Ectodermal cell (in vitro differentiated cells): ENCODE measurements around the gene RPS6KC1.
"Not testable (repeated sequence)": the region's sequence is repeated elsewhere in the genome, so short reads cannot be mapped to it uniquely, and the experiment has no call there.

Experiments used
- H3K27ac ChIP-seq: 2 replicates; pipeline ENCODE4 v1.7.0; 2013; ENCODE audit warnings: mild to moderate bottlenecking, low read depth, low read length; ENCODE audit not compliant: insufficient read depth, poor library complexity, severe bottlenecking
- H3K27me3 ChIP-seq: 2 replicates; pipeline ENCODE4 v1.7.0; 2013; ENCODE audit warnings: mild to moderate bottlenecking, low read length; ENCODE audit not compliant: insufficient read depth, control insufficient read depth, poor library complexity, severe bottlenecking
- H3K36me3 ChIP-seq: one replicate; pipeline ENCODE4 v1.7.0; 2013; ENCODE audit warnings: low read length; ENCODE audit not compliant: control insufficient read depth, insufficient read depth
- H3K4me1 ChIP-seq: one replicate; pipeline ENCODE4 v1.7.0; 2013; ENCODE audit warnings: low read length; ENCODE audit not compliant: control insufficient read depth, insufficient read depth
- H3K4me3 ChIP-seq: 2 replicates; pipeline ENCODE4 v1.7.0; 2013; ENCODE audit warnings: low read depth, low read length, control low read depth; ENCODE audit not compliant: insufficient read depth
- H3K9me3 ChIP-seq: 2 replicates; pipeline ENCODE4 v1.7.0; 2013; ENCODE audit warnings: mild to moderate bottlenecking, low read length, moderate library complexity; ENCODE audit not compliant: control insufficient read depth
- WGBS, 2 experiments: methylation state at CpG; one replicate each; pipeline ENCODE4 v1.1.7; 2013; ENCODE audit warnings: missing lambda C conversion rate in 2 of 2; 5-methylcytosine and 5-hydroxymethylcytosine counted together

The RPS6KC1 gene

GRCh38 chr1:213291526-213291925 is 240.5 kb downstream of the RPS6KC1 start:
- H3K36me3 ChIP-seq: no peaks in the 10 kb centered on the region

GRCh38 chr1:213292614-213293013 is 241.6 kb downstream of the RPS6KC1 start:
- 57 to 67% methylated on average over 1 of the region's 2 CpGs for WGBS, 2 experiments

More at GRCh38 chr1:213291526-213291925, 240.5 kb downstream of the RPS6KC1 start:
- H3K9me3 ChIP-seq: no peaks in the 10 kb centered on the region
- H3K4me1 ChIP-seq: no peaks in the 10 kb centered on the region
- 90 to 94% methylated on average over 2 to 3 of the region's 4 CpGs for whole genome bisulfite sequencing, 2 experiments
- no peak overlapping the region for H3K27ac ChIP-seq
- no peaks in the 10 kb centered on the region for H3K27me3 ChIP-seq
- H3K4me3 ChIP-seq: no peak overlapping the region

GRCh38 chr1:213295860-213296259 is 244.8 kb downstream of the RPS6KC1 start:
- Histone ChIP-seq H3K4me3 (no peak overlapping the region), H3K4me1 (peaks cover 5% of the 10 kb centered on the region), H3K36me3 (no peaks in the 10 kb centered on the region), H3K27ac (no peak overlapping the region), H3K9me3 (no peaks in the 10 kb centered on the region), H3K27me3 (no peaks in the 10 kb centered on the region)
- WGBS, 2 experiments: 96 to 98% methylated on average over 1 of the region's 1 CpG

More at GRCh38 chr1:213292614-213293013, 241.6 kb downstream of the RPS6KC1 start:
- Histone ChIP-seq H3K4me3 (no peak overlapping the region), H3K4me1 (no peaks in the 10 kb centered on the region), H3K36me3 (no peaks in the 10 kb centered on the region), H3K27me3 (no peaks in the 10 kb centered on the region), H3K27ac (no peak overlapping the region), H3K9me3 (no peaks in the 10 kb centered on the region)

DNA sequence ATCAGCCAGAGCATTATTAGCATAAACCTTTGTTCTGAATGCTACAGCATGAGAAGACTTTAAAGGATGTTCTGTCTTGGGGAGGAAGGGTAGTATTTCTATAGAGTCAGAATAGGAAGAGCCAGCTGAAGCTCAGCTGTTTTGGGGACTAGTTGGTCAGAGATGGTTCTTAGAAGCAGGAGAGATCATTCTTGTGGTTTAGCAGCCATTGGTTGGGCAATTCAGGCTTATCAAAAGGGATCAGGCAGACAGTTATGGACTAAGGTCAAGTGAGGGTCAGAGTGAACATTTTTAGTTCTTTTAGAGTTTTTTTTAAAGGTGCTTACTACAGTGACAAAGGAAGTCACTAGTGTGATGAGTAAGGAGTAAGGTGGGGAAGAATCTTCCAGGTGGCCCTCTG is 245.5 kb downstream of the RPS6KC1 start:
- Histone ChIP-seq H3K27me3 (no peaks in the 10 kb centered on the region), H3K4me1 (peaks cover 5% of the 10 kb centered on the region), H3K27ac (no peak overlapping the region), H3K4me3 (no peak overlapping the region), H3K36me3 (no peaks in the 10 kb centered on the region), H3K9me3 (no peaks in the 10 kb centered on the region)

DNA sequence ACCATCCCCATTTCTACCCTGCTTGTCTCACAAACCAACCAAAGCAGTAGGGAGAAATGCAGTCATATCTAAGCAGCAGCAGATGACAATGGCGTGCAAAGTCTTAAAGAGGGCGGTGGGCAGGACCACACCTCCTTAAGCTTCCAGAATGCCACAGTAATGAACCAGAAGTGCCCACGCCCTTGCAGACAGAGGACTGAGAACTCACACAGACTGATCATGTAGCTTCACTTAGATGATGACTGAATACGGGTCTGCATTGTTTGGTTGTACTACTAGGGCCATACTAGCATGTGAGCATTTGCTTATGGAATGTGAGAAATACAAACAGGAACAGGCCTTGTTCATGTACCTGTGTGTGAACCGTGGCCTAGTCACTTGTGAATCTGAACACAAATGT is 246.0 kb downstream of the RPS6KC1 start:
- H3K4me1 ChIP-seq: peaks cover 5% of the 10 kb centered on the region
- no peaks in the 10 kb centered on the region for H3K9me3 ChIP-seq
- no peaks in the 10 kb centered on the region for H3K36me3 ChIP-seq
- no peak overlapping the region for H3K27ac ChIP-seq
- no peaks in the 10 kb centered on the region for H3K27me3 ChIP-seq
- H3K4me3 ChIP-seq: no peak overlapping the region
- 95 to 97% methylated on average over 5 of the region's 5 CpGs for WGBS, 2 experiments

DNA sequence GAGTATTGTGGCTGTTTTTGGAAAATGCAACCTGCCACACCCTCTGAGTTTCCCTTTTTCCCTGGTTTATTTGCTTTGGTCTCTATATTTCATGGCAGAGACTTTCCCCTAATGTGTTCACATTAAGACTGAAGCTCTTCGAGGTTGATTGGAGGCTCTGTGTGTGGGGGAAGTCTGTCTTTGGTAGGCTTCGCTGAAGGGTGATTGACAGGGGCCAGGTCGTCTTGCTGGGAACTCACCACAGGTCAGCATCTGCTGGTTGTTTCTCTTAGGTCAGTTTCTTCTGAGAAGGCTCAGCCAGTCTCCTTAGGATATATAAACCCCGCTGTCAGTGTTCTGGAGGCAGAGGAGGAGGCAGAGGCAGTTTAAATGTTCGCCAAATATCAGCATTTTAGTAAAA is 249.4 kb downstream of the RPS6KC1 start:
- no peaks in the 10 kb centered on the region for H3K9me3 ChIP-seq
- H3K4me1 ChIP-seq: peaks cover 5% of the 10 kb centered on the region
- 53 to 60% methylated on average over 5 of the region's 5 CpGs for WGBS, 2 experiments
- H3K27ac ChIP-seq: no peak overlapping the region
- no peaks in the 10 kb centered on the region for H3K36me3 ChIP-seq
- no peak overlapping the region for H3K4me3 ChIP-seq
- H3K27me3 ChIP-seq: no peaks in the 10 kb centered on the region

GRCh38 chr1:213301524-213301923 is 250.5 kb downstream of the RPS6KC1 start:
- H3K4me3 ChIP-seq, H3K4me1 ChIP-seq: not testable (repeated sequence)
- 92 to 93% methylated on average over 3 of the region's 3 CpGs for WGBS, 2 experiments

DNA sequence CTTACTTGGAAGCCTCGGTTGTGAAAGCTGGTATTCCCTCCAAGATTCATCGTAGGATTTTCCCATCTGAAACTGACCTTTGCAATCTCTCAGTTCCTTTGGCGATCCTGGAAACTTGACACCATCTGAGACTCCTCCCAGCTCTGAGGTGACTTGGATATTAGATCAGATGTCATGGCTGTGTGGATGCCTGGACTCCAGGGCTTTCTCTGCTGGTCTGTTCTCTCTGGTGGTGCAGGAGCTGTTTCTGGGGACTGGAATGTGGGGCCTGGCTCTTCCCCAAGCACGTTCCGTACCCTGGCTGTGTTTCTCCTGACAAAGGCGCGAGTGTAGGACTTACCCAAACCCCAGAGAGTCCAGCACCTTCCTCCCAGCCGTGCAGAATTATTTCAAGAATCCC is 252.2 kb downstream of the RPS6KC1 start:
- Histone ChIP-seq H3K4me3 (no peak overlapping the region), H3K36me3 (no peaks in the 10 kb centered on the region), H3K27ac (no peak overlapping the region), H3K9me3 (no peaks in the 10 kb centered on the region), H3K4me1 (peaks cover 5% of the 10 kb centered on the region), H3K27me3 (no peaks in the 10 kb centered on the region)
- 73 to 80% methylated on average over 8 of the region's 8 CpGs for WGBS, 2 experiments

More at GRCh38 chr1:213301524-213301923, 250.5 kb downstream of the RPS6KC1 start:
- not testable (repeated sequence) for H3K27ac ChIP-seq, H3K36me3 ChIP-seq, H3K27me3 ChIP-seq, H3K9me3 ChIP-seq

DNA sequence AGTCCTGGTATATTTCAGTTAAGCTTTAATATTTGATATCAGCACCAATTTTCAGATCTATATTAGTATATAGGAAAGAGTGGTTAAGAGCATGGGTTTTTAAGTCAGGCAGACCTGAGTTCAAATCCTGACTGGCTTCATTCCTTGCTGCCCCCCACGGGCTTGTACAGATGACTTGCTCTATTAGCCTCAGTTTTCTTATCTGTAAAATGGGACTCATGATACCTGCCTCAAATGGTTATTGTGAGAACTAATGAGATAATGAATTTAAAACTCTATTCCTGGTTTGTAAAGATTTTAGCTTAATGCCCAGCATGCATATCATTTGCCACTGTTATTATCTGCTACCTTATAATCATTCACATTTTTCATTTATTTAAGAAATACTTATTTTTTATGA is 264.5 kb downstream of the RPS6KC1 start:
- Histone ChIP-seq H3K36me3 (no peaks in the 10 kb centered on the region), H3K9me3 (no peaks in the 10 kb centered on the region), H3K4me1 (no peaks in the 10 kb centered on the region), H3K27me3 (no peaks in the 10 kb centered on the region), H3K27ac (no peak overlapping the region), H3K4me3 (no peak overlapping the region)
- WGBS, 2 experiments: 96 to 100% methylated on average over 1 of the region's 1 CpG

DNA sequence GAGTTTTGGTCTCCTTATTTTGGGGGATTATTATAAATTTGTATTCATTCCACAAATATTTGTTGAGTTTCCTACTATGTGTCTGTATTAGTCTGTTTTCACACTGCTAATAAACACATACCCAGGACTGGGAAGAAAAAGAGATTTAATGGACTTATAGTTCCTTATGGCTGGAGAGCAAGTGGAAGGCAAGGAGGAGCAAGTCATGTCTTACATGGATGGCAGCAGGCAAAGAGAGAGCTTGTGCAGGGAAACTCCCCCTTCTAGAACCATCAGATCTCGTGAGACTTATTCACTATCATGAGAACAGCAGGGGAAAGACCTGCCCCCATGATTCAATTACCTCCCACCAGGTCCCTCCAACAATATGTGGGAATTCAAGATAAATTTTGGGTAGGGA is 267.4 kb downstream of the RPS6KC1 start:
- H3K9me3 ChIP-seq, H3K36me3 ChIP-seq, H3K4me3 ChIP-seq, H3K4me1 ChIP-seq, H3K27ac ChIP-seq, H3K27me3 ChIP-seq: not testable (repeated sequence)
- WGBS, 2 experiments: 100% methylated on average over 1 of the region's 1 CpG

DNA sequence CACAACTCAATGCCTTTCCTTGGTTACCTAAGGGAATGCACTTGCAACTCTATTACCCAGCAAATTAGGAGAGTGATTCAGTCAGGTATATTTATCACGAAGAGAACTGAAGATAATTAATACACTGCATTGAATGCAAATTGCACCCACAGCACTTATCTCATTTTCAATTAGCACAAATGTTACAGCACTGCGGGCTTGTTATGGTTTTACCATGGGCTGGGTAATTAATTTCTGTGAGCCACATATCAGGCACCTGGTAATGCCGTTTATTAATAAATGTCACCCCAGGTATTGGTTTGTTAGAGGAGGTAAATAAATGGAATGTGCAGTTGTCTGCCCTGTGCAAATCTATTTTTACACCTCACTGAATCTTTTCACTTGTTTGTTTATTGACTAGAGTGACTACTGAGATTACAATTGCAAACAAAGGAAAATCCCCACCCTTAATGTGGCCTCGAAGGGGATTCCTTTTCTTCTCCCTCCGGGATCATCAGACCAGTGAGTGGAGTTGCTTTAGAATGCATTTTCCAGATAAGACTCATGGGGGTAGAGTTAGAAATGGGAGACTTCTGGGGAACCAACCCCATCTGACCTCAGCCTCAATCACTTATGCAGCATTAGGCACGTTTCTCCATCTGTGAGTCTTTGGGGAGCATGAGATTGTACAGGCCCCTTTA is 269.3 kb downstream of the RPS6KC1 start:
- no peaks in the 10 kb centered on the region for H3K4me1 ChIP-seq
- H3K4me3 ChIP-seq: no peak overlapping the region
- 93 to 94% methylated on average over 3 to 4 of the region's 6 CpGs for WGBS, 2 experiments
- no peaks in the 10 kb centered on the region for H3K27me3 ChIP-seq
- no peaks in the 10 kb centered on the region for H3K36me3 ChIP-seq
- no peaks in the 10 kb centered on the region for H3K9me3 ChIP-seq
- no peak overlapping the region for H3K27ac ChIP-seq
